Left ventricle myocardium inferior (tissue), 1 donor: ENCODE measurements around the gene SLC36A3. TPM values are rescaled to one million over a fixed set of nuclear protein-coding genes. Genes with fewer than 3 reads are reported as not detected.

ENCODE experiments used
- DNase-seq: peaks from one replicate; pipeline ENCODE4 v3.0.0-alpha.2; 2020
- H3K27ac ChIP-seq: fragments of 200-600 bp; replicated peaks from 2 replicates; pipeline ENCODE4 v1.8.0; 2021
- H3K27me3 ChIP-seq: fragments of 200-600 bp; 2 replicates; pipeline ENCODE4 v1.8.0; 2021; ENCODE audit warnings: low read depth
- H3K36me3 ChIP-seq: fragments of 200-600 bp; 2 replicates; pipeline ENCODE4 v1.8.0; 2021
- H3K4me1 ChIP-seq: fragments of 200-600 bp; 2 replicates; pipeline ENCODE4 v1.8.0; 2021
- H3K4me3 ChIP-seq: fragments of 200-600 bp; 2 replicates; pipeline ENCODE4 v1.8.0; 2021; ENCODE audit warnings: mild to moderate bottlenecking, moderate library complexity
- H3K9me3 ChIP-seq: fragments of 200-600 bp; replicated peaks from 2 replicates; pipeline ENCODE4 v1.8.0; 2021
- intact Hi-C: fragments of 100-400 bp; cut with micrococcal nuclease; formaldehyde crosslinking; loops from one replicate; pipeline ENCODE4 v1.11.0; 2022
- total RNA-seq: library from RNA; stranded (reverse); fragmentation: NEBNext Ultra II Directional; extraction: Animal tissue kit (Norgen Biotek cat#: 25700); gene quantifications from one replicate; pipeline ENCODE4 v1.2.1, GENCODE V29; 2021
- TF ChIP-seq, protein P1 (sequence below): fragments of 200-600 bp; IDR thresholded peaks from 2 replicates; pipeline ENCODE4 v1.8.0; 2021; ENCODE audit warnings: antibody characterized with exemption, mild to moderate bottlenecking, borderline replicate concordance
- donor health status: DM: no; HTN: yes; CAD: no; lungs with severe emphysema.

The SLC36A3 gene
- total RNA-seq, 1 donor from 2014 or later = not detected

DNA sequence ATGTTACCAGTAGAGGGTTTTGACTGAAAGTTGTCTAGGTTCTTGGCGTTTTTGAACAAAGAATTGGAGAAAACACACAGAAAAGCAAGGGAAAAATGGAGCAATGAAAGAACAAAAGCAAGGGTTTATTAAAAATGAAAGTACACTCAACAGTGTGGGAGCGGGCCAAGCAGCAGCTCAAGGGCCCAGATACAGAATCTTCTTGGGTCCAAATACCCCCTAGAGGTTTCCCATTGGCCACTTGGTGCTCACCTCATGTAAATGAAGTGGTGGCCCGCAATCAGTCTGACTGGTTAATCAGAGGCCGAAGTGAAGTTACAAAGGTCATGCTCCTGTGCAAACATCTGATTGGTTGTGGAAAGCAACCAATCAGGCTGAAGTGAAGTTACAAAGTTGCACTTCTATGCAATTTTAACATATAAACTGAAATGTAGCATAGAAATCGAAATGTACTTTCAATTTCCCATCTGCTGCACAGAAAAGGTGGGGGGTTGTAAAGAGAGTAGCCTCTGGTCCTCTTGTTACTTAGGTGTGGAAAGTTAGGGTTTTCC, 52.5 kb downstream of the SLC36A3 start:
- peaks cover 37% of the 10 kb centered on the region for H3K4me1 ChIP-seq
- H3K36me3 ChIP-seq = no peaks in the 10 kb centered on the region
- DNase-seq = no peak
- intact Hi-C loops = no loop called here
- no peak overlapping the region for H3K4me3 ChIP-seq
- no peaks in the 10 kb centered on the region for H3K9me3 ChIP-seq
- H3K27me3 ChIP-seq = no peaks in the 10 kb centered on the region
- TF ChIP-seq, protein P1, sequence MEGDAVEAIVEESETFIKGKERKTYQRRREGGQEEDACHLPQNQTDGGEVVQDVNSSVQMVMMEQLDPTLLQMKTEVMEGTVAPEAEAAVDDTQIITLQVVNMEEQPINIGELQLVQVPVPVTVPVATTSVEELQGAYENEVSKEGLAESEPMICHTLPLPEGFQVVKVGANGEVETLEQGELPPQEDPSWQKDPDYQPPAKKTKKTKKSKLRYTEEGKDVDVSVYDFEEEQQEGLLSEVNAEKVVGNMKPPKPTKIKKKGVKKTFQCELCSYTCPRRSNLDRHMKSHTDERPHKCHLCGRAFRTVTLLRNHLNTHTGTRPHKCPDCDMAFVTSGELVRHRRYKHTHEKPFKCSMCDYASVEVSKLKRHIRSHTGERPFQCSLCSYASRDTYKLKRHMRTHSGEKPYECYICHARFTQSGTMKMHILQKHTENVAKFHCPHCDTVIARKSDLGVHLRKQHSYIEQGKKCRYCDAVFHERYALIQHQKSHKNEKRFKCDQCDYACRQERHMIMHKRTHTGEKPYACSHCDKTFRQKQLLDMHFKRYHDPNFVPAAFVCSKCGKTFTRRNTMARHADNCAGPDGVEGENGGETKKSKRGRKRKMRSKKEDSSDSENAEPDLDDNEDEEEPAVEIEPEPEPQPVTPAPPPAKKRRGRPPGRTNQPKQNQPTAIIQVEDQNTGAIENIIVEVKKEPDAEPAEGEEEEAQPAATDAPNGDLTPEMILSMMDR = no peak
- H3K27ac ChIP-seq = no peak overlapping the region

DNA sequence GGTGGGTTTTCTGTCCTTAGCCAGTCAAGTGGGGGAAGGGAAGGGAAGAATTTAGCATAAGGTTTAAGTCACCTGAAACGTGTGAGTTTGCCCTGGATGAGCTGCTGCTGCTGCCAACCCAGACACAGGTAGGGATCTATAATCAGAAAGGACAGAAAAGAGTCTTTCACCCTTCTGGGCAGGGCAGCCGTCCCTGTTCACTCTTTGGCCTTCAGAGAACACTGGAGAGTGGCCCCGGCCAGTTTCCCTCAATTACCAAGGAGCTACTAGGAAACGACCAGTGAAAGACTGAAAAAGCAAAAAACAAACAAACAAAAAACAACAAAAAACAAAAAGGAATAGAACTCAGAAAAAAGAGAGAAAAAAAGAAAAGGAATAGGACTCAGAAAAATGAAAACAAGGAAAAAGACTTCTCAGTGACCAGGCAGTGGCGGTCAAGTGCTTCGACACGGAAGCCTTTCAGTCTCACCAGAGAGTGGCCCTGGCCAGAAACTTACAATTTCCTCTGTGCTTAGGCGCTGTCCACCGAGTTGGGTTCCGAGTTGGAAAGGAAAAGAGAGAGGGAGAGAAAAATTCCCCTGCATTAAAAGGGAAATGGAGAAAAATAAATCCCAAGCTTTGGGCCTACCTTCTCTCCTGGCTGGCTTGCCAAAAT, 53.1 kb downstream of the SLC36A3 start:
- DNase-seq = no peak
- TF ChIP-seq, protein P1 = no peak
- no peak overlapping the region for H3K4me3 ChIP-seq
- no peaks in the 10 kb centered on the region for H3K36me3 ChIP-seq
- no peaks in the 10 kb centered on the region for H3K27me3 ChIP-seq
- H3K27ac ChIP-seq = no peak overlapping the region
- peaks cover 30% of the 10 kb centered on the region for H3K4me1 ChIP-seq
- H3K9me3 ChIP-seq = no peaks in the 10 kb centered on the region
- intact Hi-C loops = no loop called here

DNA sequence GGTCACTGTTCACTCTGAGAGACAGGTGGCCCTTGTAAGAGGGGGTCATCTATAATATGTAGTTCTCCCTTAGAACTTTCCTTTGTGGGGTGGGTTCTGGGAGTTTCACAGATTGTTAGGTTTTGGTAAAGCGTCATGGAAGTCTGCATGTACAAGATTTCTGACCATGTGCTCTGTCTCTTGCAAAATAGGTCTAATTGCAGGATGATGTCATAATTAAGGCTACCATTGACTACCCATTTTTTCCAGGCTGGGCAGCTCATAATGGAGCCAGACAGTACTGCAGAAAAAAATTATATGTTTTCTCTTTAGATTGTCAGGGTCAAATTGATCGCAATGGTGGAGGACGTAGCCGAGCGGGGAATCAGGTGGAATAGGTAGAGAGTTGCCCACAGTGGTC, 54.3 kb downstream of the SLC36A3 start:
- no peak for DNase-seq
- intact Hi-C loops = loop anchor here (10.0 kb wide), 1 partner anchor 124 kb away; no protein-coding TSS in a partner anchor
- Histone ChIP-seq H3K4me1 (peaks cover 19% of the 10 kb centered on the region), H3K36me3 (no peaks in the 10 kb centered on the region), H3K27me3 (no peaks in the 10 kb centered on the region), H3K9me3 (no peaks in the 10 kb centered on the region), H3K4me3 (no peak overlapping the region), H3K27ac (no peak overlapping the region)
- TF ChIP-seq, protein P1 = no peak

DNA sequence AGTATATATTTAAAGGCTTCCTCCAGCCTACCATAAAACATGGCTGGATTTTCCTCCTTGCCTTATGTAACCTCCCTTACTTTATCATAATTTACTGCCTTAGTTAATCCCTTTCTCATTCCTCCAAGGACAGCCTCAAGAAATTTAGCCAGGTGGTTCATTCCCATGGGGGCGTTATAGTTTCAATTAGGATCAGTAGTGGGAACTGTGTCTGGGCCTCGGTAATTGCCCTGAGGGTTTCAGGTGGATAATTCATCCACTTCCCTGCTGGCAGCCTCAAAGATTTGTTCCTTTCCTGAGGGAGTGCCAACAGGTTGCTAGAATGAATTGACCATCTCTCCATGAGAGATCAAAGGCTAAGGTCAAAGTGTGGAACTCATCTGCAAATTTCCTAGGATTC, 54.9 kb downstream of the SLC36A3 start:
- no peak for DNase-seq
- intact Hi-C loops = loop anchor here (10.0 kb wide), 1 partner anchor 124 kb away; no protein-coding TSS in a partner anchor
- H3K4me3 ChIP-seq = no peak overlapping the region
- H3K27me3 ChIP-seq = no peaks in the 10 kb centered on the region
- H3K27ac ChIP-seq = no peak overlapping the region
- H3K36me3 ChIP-seq = no peaks in the 10 kb centered on the region
- TF ChIP-seq, protein P1 = no peak
- H3K9me3 ChIP-seq = no peaks in the 10 kb centered on the region
- H3K4me1 ChIP-seq = peaks cover 12% of the 10 kb centered on the region

DNA sequence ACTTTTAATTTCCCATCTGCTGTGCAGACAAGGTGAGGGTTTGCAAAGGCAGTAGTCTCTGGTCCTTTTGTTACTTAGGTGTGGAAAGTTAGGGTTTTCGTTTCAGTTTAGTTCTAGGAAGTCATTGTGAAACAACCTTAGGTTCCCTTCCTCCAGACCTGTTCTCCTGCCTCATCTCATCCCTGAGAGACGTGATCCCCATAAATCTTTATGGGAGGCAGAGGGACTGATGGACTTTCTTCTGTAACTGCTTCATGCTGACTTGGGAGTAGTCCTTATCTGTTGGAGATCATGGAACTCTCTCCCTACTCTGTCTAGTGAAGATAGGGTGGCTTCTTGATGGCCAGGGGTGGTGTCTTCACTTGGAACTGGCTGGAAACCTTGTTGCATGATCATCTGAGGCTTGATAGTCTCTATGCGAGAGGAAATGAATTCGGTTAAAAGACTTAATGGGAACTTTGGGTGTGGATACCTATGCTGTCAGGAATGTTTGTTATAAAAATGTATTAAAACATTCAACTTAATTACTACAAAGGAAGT, 57.8 kb downstream of the SLC36A3 start:
- H3K9me3 ChIP-seq = no peaks in the 10 kb centered on the region
- no peak overlapping the region for H3K27ac ChIP-seq
- H3K36me3 ChIP-seq = no peaks in the 10 kb centered on the region
- H3K4me3 ChIP-seq = no peak overlapping the region
- no peaks in the 10 kb centered on the region for H3K4me1 ChIP-seq
- no peak for DNase-seq
- TF ChIP-seq, protein P1 = no peak
- intact Hi-C loops = loop anchor here (10.0 kb wide), 1 partner anchor 121 kb away; no protein-coding TSS in a partner anchor
- H3K27me3 ChIP-seq = no peaks in the 10 kb centered on the region
